Large intestine (tissue), 3 donors: ENCODE data around the gene ABL1. TPM values are rescaled to one million over a fixed set of nuclear protein-coding genes. Genes with fewer than 3 reads are reported as not detected.

Experiments used
- DNase-seq, 2 donors: peaks; one replicate each; pipeline versions ENCODE4 v3.0.0 to v3.0.0-alpha.2; 2013
- H3K27ac ChIP-seq: one replicate; pipeline ENCODE4 v1.5.1; 2013; ENCODE audit warnings: low read length
- H3K27me3 ChIP-seq: 2 replicates; pipeline ENCODE4 v1.6.1; 2013; ENCODE audit warnings: low read length; ENCODE audit not compliant: control insufficient read depth, insufficient read depth
- H3K36me3 ChIP-seq: 2 replicates; pipeline ENCODE4 v1.6.1; 2013; ENCODE audit warnings: low read length; ENCODE audit not compliant: control insufficient read depth, insufficient read depth
- H3K4me1 ChIP-seq: one replicate; pipeline ENCODE4 v1.6.1; 2013; ENCODE audit warnings: low read length; ENCODE audit not compliant: control insufficient read depth, insufficient read depth
- H3K4me3 ChIP-seq: one replicate; pipeline ENCODE4 v1.5.1; 2013; ENCODE audit warnings: low read length
- H3K9me3 ChIP-seq: one replicate; pipeline ENCODE4 v1.6.1; 2013; ENCODE audit warnings: mild to moderate bottlenecking, low read depth, low read length, moderate library complexity; ENCODE audit not compliant: control insufficient read depth
- WGBS: methylation state at CpG from one replicate; pipeline ENCODE4 v1.1.5; 2013; ENCODE audit warnings: low lambda C conversion rate; ENCODE audit not compliant: insufficient coverage; 5-methylcytosine and 5-hydroxymethylcytosine counted together
- polyA plus RNA-seq: library from polyadenylated mRNA; unstranded; fragments of 120-200 nt; gene quantifications from one replicate; pipeline ENCODE4 v1.2.1, GENCODE V29; 2013

The ABL1 gene
- polyA plus RNA-seq, 1 donor = 50.9 TPM

DNA sequence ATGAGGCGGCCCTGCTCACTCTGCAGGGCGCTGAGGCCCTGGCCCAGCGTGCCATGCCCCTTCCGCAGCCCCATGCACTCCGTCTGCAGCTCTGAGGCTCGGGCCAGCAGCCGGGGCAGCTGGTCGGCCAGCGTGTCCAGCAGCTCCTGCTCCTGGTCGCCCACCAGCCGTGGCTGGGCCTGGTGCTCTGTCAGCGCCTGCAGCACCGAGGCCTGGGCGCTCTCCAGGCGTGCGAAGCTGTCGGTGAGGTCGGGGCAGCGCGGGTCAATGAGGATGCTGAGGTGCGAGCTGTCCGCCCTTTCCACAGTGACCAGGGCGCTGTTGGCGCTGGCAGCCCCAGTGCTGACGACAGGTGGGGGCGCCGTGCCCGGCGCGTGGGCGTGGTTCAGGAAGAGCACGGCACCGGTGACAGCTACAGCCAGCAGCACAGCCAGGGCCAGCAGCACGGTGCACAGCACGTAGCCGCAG, 94.6 kb downstream of the ABL1 start:
- H3K36me3 ChIP-seq = no peaks in the 10 kb centered on the region
- DNase-seq = no peak
- H3K9me3 ChIP-seq = no peaks in the 10 kb centered on the region
- WGBS = no CpG with 5 or more reads among the region's 36 CpGs
- H3K27me3 ChIP-seq = peaks cover 38% of the 10 kb centered on the region
- no peak overlapping the region for H3K4me3 ChIP-seq
- H3K4me1 ChIP-seq = peaks cover 4% of the 10 kb centered on the region
- H3K27ac ChIP-seq = no peak overlapping the region

DNA sequence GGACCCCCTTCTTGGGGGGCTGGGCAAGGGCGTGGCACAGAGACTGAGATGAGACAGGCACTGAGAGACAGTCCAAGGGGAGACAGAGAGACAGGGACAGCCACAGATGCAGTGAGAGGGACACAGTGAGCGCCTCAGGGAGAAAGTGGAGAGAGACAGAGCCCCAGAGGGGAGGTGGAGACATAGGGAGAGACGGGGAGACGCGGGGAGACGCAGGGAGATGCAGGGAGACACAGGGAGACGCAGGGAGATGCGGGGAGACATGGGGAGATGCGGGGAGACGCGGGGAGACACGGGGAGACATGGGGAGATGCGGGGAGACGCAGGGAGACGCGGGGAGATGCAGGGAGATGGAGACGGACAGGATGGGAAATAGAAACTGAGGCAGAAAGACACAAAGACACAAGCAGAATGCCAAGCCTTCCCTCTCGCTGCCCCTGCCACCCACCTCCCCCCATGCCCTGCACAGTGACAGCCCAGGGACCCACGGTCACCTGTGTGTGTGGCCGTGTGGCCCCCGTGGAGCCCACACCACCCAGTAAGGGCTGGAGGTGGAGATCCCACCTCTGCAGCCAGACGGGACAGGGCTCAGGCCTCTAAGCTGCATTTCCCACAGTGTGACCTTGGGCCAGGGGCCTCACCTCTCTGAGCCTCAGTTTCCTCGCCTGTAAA, 95.2 kb downstream of the ABL1 start:
- DNase-seq = no peak
- peaks cover 4% of the 10 kb centered on the region for H3K4me1 ChIP-seq
- no peak overlapping the region for H3K27ac ChIP-seq
- WGBS = 91% methylated on average over 6 of the region's 23 CpGs
- H3K4me3 ChIP-seq = no peak overlapping the region
- no peaks in the 10 kb centered on the region for H3K36me3 ChIP-seq
- no peaks in the 10 kb centered on the region for H3K9me3 ChIP-seq
- H3K27me3 ChIP-seq = peaks cover 42% of the 10 kb centered on the region

DNA sequence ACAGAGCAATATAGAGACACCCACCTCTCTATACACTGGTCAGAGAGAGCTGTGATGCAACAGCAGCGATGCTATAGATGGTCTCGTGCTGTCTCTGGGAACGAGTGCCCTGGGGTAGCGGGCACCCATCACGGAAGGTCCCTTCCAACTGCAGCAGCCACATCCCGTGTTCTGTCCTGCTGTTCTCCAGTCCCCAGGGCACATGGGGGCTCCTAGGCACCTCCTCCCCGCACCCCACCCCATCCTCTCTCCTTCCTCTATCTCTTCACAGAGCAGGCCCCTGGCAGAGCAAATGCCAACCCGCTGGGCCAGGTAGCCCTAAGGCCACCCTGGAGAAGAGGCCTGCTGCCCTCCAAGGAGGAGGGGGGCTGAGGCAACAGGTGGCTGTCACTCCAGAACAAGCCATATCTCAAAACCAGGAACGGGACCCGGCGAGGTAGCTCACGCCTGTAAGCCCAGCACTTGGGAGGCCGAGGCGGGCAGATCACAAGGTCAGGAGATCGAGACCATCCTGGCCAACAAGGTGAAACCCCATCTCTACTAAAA, 95.8 kb downstream of the ABL1 start:
- Histone ChIP-seq H3K4me3 (no peak overlapping the region), H3K36me3 (no peaks in the 10 kb centered on the region), H3K27ac (no peak overlapping the region), H3K4me1 (peaks cover 7% of the 10 kb centered on the region), H3K9me3 (no peaks in the 10 kb centered on the region), H3K27me3 (peaks cover 39% of the 10 kb centered on the region)
- no peak for DNase-seq
- no CpG with 5 or more reads among the region's 15 CpGs for WGBS

DNA sequence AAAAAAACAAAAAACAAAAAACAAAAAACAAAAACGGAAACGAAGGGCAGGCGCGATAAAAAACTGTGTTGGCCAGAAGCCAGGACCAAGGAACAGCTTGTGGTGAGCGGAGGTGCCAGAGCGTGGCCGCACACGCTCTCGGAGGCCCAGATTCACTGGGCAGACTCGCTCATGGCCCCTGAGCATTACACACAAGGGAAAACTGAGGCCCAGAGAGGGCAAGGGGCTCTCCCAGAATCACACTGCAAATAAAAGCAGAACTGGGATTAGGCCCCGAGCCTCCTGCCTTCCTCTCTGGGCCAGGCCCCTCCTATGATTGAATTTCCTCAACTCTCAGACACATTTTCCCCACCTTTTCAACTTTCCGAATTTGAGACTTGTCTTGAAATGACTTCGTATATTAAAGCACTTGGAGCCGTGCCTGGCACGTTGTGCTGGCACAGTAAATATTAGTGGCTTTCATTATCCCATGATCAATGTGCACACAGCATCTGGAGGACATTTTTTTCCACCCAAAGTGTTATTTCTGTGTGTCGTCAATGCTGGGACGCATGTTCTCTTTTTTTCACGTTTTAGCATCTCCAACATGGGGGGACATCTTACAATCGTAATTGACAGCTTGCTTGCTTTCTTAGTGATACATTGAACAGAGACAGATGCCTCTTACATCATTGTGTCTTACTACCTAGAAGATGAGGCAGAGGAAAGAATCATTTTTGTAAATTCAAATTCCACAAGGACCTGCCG, 96.6 kb downstream of the ABL1 start:
- no peak for DNase-seq
- peaks cover 43% of the 10 kb centered on the region for H3K27me3 ChIP-seq
- peaks cover 8% of the 10 kb centered on the region for H3K4me1 ChIP-seq
- H3K4me3 ChIP-seq = no peak overlapping the region
- no peak overlapping the region for H3K27ac ChIP-seq
- H3K9me3 ChIP-seq = no peaks in the 10 kb centered on the region
- no peaks in the 10 kb centered on the region for H3K36me3 ChIP-seq
- 81% methylated on average over 4 of the region's 20 CpGs for WGBS

DNA sequence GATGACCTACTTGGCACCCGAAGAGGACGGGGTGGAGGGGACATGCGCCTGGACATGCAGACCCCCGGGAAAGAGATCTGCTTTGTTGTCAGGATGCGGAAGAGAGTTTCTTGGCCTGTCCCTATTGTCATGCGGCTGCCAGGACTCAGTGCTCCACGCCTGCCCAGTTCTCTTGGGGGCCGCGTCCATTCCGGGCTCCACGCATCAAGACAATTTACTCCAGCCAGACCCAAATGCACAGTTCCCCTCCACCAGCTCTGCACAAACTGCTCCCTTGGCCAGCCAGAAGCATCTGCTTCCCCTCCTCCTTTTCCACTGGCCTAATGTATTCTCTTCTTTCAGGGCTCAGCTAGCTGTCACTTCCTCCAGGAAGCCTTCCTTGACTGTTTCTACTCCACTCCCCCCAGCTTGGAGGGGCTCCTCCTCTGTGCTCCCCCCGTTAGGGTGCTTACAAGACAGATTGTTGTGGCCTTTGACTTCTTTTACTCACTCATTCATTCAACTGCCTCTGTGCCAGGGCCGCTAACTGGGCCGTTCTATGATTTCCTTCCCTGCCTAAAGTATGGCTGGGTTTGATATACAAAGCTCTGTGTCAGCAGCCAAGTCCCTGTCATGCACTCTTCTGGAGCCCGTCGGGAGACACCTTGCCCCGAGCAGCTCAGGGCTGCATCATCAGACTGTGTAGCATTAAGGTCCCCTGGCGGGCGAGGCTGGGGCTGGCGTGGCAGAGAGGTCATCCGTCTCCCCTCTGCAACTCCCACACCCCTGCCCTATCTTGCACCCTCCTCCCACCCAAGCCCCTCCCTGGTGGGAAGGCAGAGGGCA, 97.4 kb downstream of the ABL1 start:
- Histone ChIP-seq H3K27ac (no peak overlapping the region), H3K27me3 (peaks cover 51% of the 10 kb centered on the region), H3K9me3 (no peaks in the 10 kb centered on the region), H3K4me1 (peaks cover 8% of the 10 kb centered on the region), H3K4me3 (no peak overlapping the region), H3K36me3 (no peaks in the 10 kb centered on the region)
- WGBS = 0% methylated on average over 1 of the region's 21 CpGs
- no peak for DNase-seq

DNA sequence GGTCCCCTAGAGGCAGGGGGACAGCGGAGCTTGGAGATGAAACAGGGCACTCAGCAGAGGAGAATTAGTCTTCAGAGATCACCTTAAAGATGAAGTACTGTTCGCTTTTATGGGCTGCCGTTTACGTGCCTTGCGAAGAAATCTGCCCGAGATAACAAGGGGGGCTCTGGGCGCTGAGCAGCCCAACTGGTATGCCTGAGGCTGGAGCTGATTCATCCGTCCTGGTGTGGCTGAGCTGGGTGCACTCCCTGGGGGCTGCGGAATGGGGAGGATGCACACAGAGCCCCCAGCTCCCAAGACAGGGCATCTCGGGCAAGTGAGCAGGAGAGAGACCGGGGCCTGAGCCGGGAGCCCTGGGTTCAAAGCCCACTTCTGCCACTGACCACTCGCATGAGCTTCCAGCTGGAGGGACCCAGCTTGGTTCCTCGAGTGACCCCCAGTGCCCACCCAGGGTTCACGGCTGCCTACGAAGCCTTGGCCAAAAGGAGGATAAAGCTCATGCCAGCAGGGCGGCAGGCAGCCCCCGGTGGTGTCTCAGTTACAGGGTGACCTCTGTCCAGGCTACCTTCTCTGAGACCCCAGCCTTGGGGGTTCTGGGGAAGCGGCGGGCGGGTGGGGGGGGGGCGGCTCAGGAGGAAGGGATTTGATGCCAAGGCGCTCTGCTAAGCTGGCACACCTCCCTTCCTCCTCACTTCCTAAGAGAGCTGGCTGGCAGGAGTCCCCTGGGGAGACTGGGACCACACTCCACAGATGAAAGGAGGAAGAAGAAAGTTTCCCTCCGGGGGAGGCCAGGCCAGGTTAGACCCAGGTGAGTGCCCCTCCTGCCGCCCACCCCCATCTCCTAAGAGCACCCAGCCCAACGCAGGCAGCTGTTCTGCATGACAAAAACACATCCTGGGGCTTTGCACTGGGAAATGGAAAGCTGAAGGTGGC, 98.3 kb downstream of the ABL1 start:
- Histone ChIP-seq H3K4me3 (no peak overlapping the region), H3K9me3 (no peaks in the 10 kb centered on the region), H3K27me3 (peaks cover 59% of the 10 kb centered on the region), H3K4me1 (peaks cover 8% of the 10 kb centered on the region), H3K27ac (no peak overlapping the region), H3K36me3 (no peaks in the 10 kb centered on the region)
- WGBS = 0% methylated on average over 5 of the region's 26 CpGs
- no peak for DNase-seq

DNA sequence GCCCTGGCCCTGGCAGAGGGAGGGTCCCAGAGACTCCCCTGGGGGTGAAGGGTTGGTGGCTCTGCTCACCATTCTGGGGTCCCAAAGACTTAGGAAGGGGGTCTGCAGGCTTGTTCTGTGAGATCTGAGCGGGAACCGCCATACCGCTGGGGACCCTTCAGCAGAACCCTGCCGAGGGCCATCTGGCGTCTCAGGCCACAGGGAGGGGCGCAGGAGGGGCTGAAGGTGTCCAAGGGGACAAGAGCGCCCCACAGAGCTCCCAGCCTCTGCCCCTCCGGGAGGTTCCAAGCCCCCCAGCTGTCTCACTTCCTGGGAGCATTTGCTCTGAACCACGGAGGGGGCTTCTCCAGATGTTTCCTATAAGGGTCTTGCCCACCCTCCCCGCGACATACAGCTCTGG, 99.2 kb downstream of the ABL1 start:
- no CpG with 5 or more reads among the region's 11 CpGs for WGBS

DNA sequence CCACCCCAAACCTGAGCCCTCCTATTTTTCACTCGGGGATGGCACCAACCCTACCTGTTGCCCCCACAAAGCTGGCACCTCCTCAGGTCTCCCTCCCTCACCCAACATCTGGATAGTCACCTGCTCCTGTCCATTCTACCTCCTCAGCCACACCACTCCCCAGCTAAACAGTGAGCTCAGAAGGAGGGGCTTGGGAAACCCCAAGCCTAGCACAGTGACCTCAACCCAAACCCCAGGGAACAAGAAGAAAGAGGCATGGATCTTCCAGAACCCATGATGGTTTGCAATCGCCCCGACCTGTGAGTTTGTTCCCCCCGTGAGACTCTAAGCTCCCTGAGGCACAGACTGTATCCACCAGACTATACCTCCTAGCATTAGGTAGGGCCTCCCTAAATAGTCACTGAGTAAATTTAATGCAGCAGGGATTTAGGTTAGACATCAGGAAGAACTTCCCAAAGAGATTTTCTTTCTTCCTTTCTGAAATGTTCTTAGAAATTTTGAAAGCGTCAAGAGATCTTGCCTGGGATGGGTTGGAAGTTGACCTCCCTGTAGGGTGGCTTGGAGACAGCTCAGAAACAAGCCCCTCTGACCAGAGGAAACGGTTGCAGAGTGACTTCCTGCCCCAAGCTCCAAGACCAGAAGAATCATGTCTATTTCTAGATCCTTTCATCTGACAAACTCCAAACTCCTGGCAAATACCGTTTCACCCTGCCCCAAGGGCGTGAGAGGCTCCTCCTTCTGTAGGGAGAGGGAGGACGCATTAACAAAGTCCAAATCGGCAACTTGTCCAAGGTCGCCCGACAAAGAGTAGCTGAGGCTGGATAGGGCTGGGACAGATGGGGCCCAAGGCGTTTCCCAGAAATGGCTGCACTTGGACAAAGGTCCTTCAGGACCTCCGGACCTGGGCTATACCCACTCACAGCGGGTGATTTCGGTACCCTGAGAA, 99.9 kb downstream of the ABL1 start:
- no CpG with 5 or more reads among the region's 16 CpGs for WGBS
- H3K27me3 ChIP-seq = peaks cover 70% of the 10 kb centered on the region
- H3K9me3 ChIP-seq = peaks cover under 1% of the 10 kb centered on the region
- no peak overlapping the region for H3K4me3 ChIP-seq
- peak in 1 of 2 donors; percentile 53 for DNase-seq
- peaks cover 8% of the 10 kb centered on the region for H3K4me1 ChIP-seq
- H3K27ac ChIP-seq = no peak overlapping the region
- H3K36me3 ChIP-seq = no peaks in the 10 kb centered on the region

More for the DNA sequence above, 99.2 kb downstream of the ABL1 start:
- Histone ChIP-seq H3K4me3 (no peak overlapping the region), H3K27me3 (peaks cover 65% of the 10 kb centered on the region), H3K4me1 (peaks cover 8% of the 10 kb centered on the region), H3K36me3 (no peaks in the 10 kb centered on the region), H3K9me3 (no peaks in the 10 kb centered on the region), H3K27ac (no peak overlapping the region)
- DNase-seq = no peak
